Neural cell (in vitro differentiated cells): ENCODE measurements around the gene KCNS1. TPM values are rescaled to one million over a fixed set of nuclear protein-coding genes. Genes with fewer than 3 reads are reported as not detected.

ENCODE experiments used
- H2AFZ ChIP-seq: fragments of 200-600, 300-800 bp; sonication (generic), shearing (Covaris generic); 2 replicates; pipeline ENCODE4 v1.6.0; 2014; ENCODE audit warnings: low read depth, mild to moderate bottlenecking, antibody characterized with exemption, low read length, moderate library complexity
- H3F3A ChIP-seq: fragments of 200-600 bp; shearing (Covaris generic); 2 replicates; pipeline ENCODE4 v1.6.1; 2016; ENCODE audit warnings: mild to moderate bottlenecking, moderate library complexity, mixed read lengths, antibody characterized with exemption, low read length; ENCODE audit not compliant: insufficient read depth, poor library complexity, severe bottlenecking
- H3K27ac ChIP-seq: fragments of 200-600, 300-800 bp; sonication (generic), shearing (Covaris generic); 2 replicates; pipeline ENCODE4 v1.5.1; 2014; ENCODE audit warnings: mild to moderate bottlenecking, low read length, moderate library complexity
- H3K27me3 ChIP-seq: fragments of 300-800, 200-600 bp; sonication (generic), shearing (Covaris generic); 2 replicates; pipeline ENCODE4 v1.6.0; 2014; ENCODE audit warnings: mild to moderate bottlenecking, low read depth, low read length, moderate library complexity; ENCODE audit not compliant: insufficient read depth
- H3K36me3 ChIP-seq: fragments of 300-800, 200-600 bp; sonication (generic), shearing (Covaris generic); 2 replicates; pipeline ENCODE4 v1.5.1; 2014; ENCODE audit warnings: mild to moderate bottlenecking, antibody characterized with exemption, low read length, moderate library complexity; ENCODE audit not compliant: insufficient read depth
- H3K4me2 ChIP-seq: fragments of 300-800, 200-600 bp; sonication (generic), shearing (Covaris generic); 2 replicates; pipeline ENCODE4 v1.6.0; 2014; ENCODE audit warnings: mild to moderate bottlenecking, low read length
- H3K4me3 ChIP-seq: fragments of 300-800, 200-600 bp; sonication (generic), shearing (Covaris generic); 2 replicates; pipeline ENCODE4 v1.5.1; 2014; ENCODE audit warnings: mild to moderate bottlenecking, low read length, moderate library complexity
- H3K79me2 ChIP-seq: fragments of 200-600 bp; shearing (Covaris generic); replicated peaks from 2 replicates; pipeline ENCODE4 v1.6.0; 2014; ENCODE audit warnings: mild to moderate bottlenecking, low read length, moderate library complexity; ENCODE audit not compliant: insufficient read depth
- H3K9ac ChIP-seq: fragments of 300-800, 200-600 bp; sonication (generic), shearing (Covaris generic); 2 replicates; pipeline ENCODE4 v1.6.1; 2016; ENCODE audit warnings: mild to moderate bottlenecking, low read length, mixed read lengths
- H3K9me2 ChIP-seq: fragments of 200-600 bp; shearing (Covaris generic); 2 replicates; pipeline ENCODE4 v1.6.1; 2016; ENCODE audit warnings: mild to moderate bottlenecking, low read length, mixed read lengths; ENCODE audit not compliant: insufficient read depth
- H3K9me3 ChIP-seq: fragments of 200-600, 300-800 bp; sonication (generic), shearing (Covaris generic); 2 replicates; pipeline ENCODE4 v1.6.1; 2016; ENCODE audit warnings: mild to moderate bottlenecking, mixed run types, low read length, moderate library complexity, mixed read lengths
- H4K20me1 ChIP-seq: fragments of 200-600 bp; shearing (Covaris generic); 2 replicates; pipeline ENCODE4 v1.6.1; 2016; ENCODE audit warnings: mild to moderate bottlenecking, mixed run types; ENCODE audit not compliant: insufficient read depth
- CTCF ChIP-seq: fragments of 450-650 bp; IDR thresholded peaks from 2 replicates; pipeline ENCODE4 v1.5.1; 2014; ENCODE audit warnings: antibody characterized with exemption, mild to moderate bottlenecking, moderate library complexity; ENCODE audit not compliant: poor library complexity, severe bottlenecking
- EP300 ChIP-seq: fragments of 450-650 bp; conservative IDR thresholded peaks from 2 replicates; pipeline ENCODE4 v1.6.1; 2014; ENCODE audit warnings: antibody characterized with exemption, mild to moderate bottlenecking, moderate library complexity; ENCODE audit not compliant: poor library complexity, severe bottlenecking
- EZH2 ChIP-seq: fragments of 200-600, 300-800 bp; shearing (Covaris generic), sonication (generic); IDR thresholded peaks from 2 replicates; pipeline ENCODE4 v1.6.1; 2014; ENCODE audit warnings: antibody characterized with exemption, low read length, borderline replicate concordance, mild to moderate bottlenecking; ENCODE audit not compliant: insufficient read depth, poor library complexity, severe bottlenecking
- MXI1 ChIP-seq: fragments of 450-650 bp; conservative IDR thresholded peaks from 2 replicates; pipeline ENCODE4 v1.6.1; 2014; ENCODE audit warnings: antibody characterized with exemption, mild to moderate bottlenecking; ENCODE audit not compliant: poor library complexity, severe bottlenecking
- POLR2AphosphoS5 ChIP-seq: IDR thresholded peaks from 2 replicates; pipeline ENCODE4 v1.6.1; 2012
- RAD21 ChIP-seq: fragments of 450-650 bp; conservative IDR thresholded peaks from 2 replicates; pipeline ENCODE4 v1.6.1; 2014; ENCODE audit warnings: antibody characterized with exemption, mild to moderate bottlenecking, moderate library complexity
- SMC3 ChIP-seq: fragments of 450-650 bp; conservative IDR thresholded peaks from 2 replicates; pipeline ENCODE4 v1.6.1; 2014; ENCODE audit warnings: antibody characterized with exemption, mild to moderate bottlenecking, moderate library complexity; ENCODE audit not compliant: poor library complexity
- TAF1 ChIP-seq: IDR thresholded peaks from 2 replicates; pipeline ENCODE4 v1.6.1; 2012; ENCODE audit warnings: low read depth
- polyA plus RNA-seq: library from polyadenylated mRNA; depleted of rRNA; stranded (reverse); fragments of >200 nt; gene quantifications from 2 replicates; pipeline ENCODE4 v1.2.3, GENCODE V29; 2014
- TF ChIP-seq, protein P1 (sequence below): IDR thresholded peaks from 2 replicates; pipeline ENCODE4 v1.6.1; 2012; ENCODE audit warnings: borderline replicate concordance

Gene KCNS1
- polyA plus RNA-seq, 1 donor from 2014 or later: not detected

- Histone ChIP-seq H3K36me3 (no peaks in the 10 kb centered on the region), H4K20me1 (no peaks in the 10 kb centered on the region), H3K27me3 (no peaks in the 10 kb centered on the region), H3K9me3 (no peaks in the 10 kb centered on the region), H2AFZ (no peak overlapping the region), H3K9me2 (no peaks in the 10 kb centered on the region), H3K4me3 (no peak overlapping the region), H3K9ac (no peak overlapping the region), H3F3A (no peaks in the 10 kb centered on the region), H3K79me2 (no peaks in the 10 kb centered on the region), H3K4me2 (no peak overlapping the region), H3K27ac (no peak overlapping the region)
- no peak for TF ChIP-seq TAF1
- no peak for TF ChIP-seq EZH2
- TF ChIP-seq SMC3: no peak
- no peak for TF ChIP-seq EP300
- no peak for TF ChIP-seq POLR2AphosphoS5
- TF ChIP-seq RAD21: no peak
- TF ChIP-seq MXI1: no peak
- TF ChIP-seq CTCF: no peak
- TF ChIP-seq, protein P1, sequence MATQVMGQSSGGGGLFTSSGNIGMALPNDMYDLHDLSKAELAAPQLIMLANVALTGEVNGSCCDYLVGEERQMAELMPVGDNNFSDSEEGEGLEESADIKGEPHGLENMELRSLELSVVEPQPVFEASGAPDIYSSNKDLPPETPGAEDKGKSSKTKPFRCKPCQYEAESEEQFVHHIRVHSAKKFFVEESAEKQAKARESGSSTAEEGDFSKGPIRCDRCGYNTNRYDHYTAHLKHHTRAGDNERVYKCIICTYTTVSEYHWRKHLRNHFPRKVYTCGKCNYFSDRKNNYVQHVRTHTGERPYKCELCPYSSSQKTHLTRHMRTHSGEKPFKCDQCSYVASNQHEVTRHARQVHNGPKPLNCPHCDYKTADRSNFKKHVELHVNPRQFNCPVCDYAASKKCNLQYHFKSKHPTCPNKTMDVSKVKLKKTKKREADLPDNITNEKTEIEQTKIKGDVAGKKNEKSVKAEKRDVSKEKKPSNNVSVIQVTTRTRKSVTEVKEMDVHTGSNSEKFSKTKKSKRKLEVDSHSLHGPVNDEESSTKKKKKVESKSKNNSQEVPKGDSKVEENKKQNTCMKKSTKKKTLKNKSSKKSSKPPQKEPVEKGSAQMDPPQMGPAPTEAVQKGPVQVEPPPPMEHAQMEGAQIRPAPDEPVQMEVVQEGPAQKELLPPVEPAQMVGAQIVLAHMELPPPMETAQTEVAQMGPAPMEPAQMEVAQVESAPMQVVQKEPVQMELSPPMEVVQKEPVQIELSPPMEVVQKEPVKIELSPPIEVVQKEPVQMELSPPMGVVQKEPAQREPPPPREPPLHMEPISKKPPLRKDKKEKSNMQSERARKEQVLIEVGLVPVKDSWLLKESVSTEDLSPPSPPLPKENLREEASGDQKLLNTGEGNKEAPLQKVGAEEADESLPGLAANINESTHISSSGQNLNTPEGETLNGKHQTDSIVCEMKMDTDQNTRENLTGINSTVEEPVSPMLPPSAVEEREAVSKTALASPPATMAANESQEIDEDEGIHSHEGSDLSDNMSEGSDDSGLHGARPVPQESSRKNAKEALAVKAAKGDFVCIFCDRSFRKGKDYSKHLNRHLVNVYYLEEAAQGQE: no peak
Observed at GRCh38 chr20:45049904-45050471, 50.9 kb downstream of the KCNS1 start.

DNA sequence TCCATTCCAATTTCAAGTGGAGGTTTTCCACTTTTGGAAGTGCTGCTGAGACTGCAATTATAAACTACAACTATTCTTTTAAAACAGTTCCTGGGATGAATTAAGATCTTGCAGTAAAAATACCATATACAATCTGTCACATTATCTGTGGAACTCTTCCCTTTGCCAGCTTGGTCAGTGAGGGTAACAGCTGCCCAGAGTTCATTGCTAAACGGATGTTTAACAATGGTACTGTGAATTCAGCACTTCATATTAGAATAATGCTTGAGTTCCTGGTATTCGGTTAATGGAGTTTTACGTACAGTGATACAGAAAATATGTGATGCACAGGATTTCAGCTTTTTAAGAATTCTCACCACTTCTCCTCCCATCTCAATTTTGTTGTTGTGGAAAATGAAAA is 51.5 kb downstream of the KCNS1 start:
- H4K20me1 ChIP-seq: no peaks in the 10 kb centered on the region
- no peak overlapping the region for H3K4me2 ChIP-seq
- TF ChIP-seq CTCF (no peak), EZH2 (no peak), MXI1 (no peak), RAD21 (no peak), EP300 (no peak), SMC3 (no peak), POLR2AphosphoS5 (no peak), TAF1 (no peak)
- TF ChIP-seq, protein P1: no peak
- H3K9ac ChIP-seq: no peak overlapping the region
- no peaks in the 10 kb centered on the region for H3K79me2 ChIP-seq
- no peak overlapping the region for H2AFZ ChIP-seq
- H3K9me3 ChIP-seq: no peaks in the 10 kb centered on the region
- H3K27me3 ChIP-seq: no peaks in the 10 kb centered on the region
- H3K27ac ChIP-seq: no peak overlapping the region
- no peaks in the 10 kb centered on the region for H3K36me3 ChIP-seq
- no peaks in the 10 kb centered on the region for H3K9me2 ChIP-seq
- H3K4me3 ChIP-seq: no peak overlapping the region
- no peaks in the 10 kb centered on the region for H3F3A ChIP-seq
